HepG2 (cell line): Measurements from ENCODE around the gene FGF19. TPM values are rescaled to one million over a fixed set of nuclear protein-coding genes. Genes with fewer than 3 reads are reported as not detected.

Experiments used
- ATAC-seq: fragments of 200-7000 bp; cut with Tn5 transposase; 3 replicates; pipeline ENCODE4 v1.9.1; 2020; ENCODE audit warnings: mild to moderate bottlenecking, moderate library complexity
- BruUV-seq: library from RNA; stranded (reverse); fragments of 400-500 nt; replicated peaks from 2 replicates; lab custom pipeline; 2021; lab: Mats Ljungman, UMichigan
- CTCF ChIA-PET: fragments of 300-600 bp; formaldehyde crosslinking; extraction: SDS; loops from one replicate; lab custom pipeline; 2021; ENCODE audit warnings: low total read pairs, inconsistent platforms, low intra/inter-chr PET ratio; lab: Yijun Ruan, JAX
- POLR2A ChIA-PET: fragments of 350-600 bp; sonication (Branson Sonifier 250); formaldehyde crosslinking; loops from one replicate; lab custom pipeline; 2020; ENCODE audit warnings: antibody characterized with exemption, inconsistent platforms; lab: Yijun Ruan, JAX
- DNase-seq: peaks from one replicate; pipeline ENCODE4 v3.0.0-alpha.2; 2015; ENCODE audit warnings: low spot score
- FAIRE-seq: peaks from 3 replicates; lab custom pipeline; 2011; peaks lifted over from hg19 to GRCh38; lab: Jason Lieb, UNC
- H2AFZ ChIP-seq: one replicate; pipeline ENCODE4 v1.6.1; 2011; ENCODE audit warnings: low read length, inconsistent platforms
- H3K27ac ChIP-seq: fragments of 300-600 bp; 3 replicates; pipeline ENCODE4 v1.8.0; 2011; ENCODE audit warnings: mixed run types, mild to moderate bottlenecking, mixed read lengths, low read length, inconsistent platforms; ENCODE audit not compliant: insufficient read depth; ENCODE audit errors: extremely low read length
- H3K27me3 ChIP-seq, 2 experiments: fragments of 200-600 bp in 1 of 2; 2 replicates in 1 of 2; 3 replicates in 1 of 2; pipeline versions ENCODE4 v1.6.0 to v1.8.0; 2011; ENCODE audit warnings: low read length in 2 of 2, mild to moderate bottlenecking in 2 of 2, moderate library complexity in 2 of 2, inconsistent platforms in 1 of 2; ENCODE audit not compliant: insufficient read depth in 2 of 2, control insufficient read depth in 1 of 2
- H3K36me3 ChIP-seq, 2 experiments: fragments of 200-600 bp in 1 of 2; replicated peaks in 1 of 2; 2 replicates in 1 of 2; 3 replicates in 1 of 2; pipeline versions ENCODE4 v1.5.1 to v1.8.0; 2011; ENCODE audit warnings: low read length in 2 of 2, inconsistent platforms in 1 of 2; ENCODE audit not compliant: insufficient read depth in 2 of 2, control insufficient read depth in 1 of 2
- H3K4me1 ChIP-seq: 2 replicates; pipeline ENCODE4 v1.5.1; 2012; ENCODE audit warnings: low read length, inconsistent platforms; ENCODE audit not compliant: insufficient read depth
- H3K4me2 ChIP-seq: 2 replicates; pipeline ENCODE4 v1.6.0; 2011; ENCODE audit warnings: low read depth, low read length, inconsistent platforms
- H3K4me3 ChIP-seq, 3 experiments: fragments of 200-600 bp in 1 of 3; sonication (generic), shearing (Covaris generic) in 1 of 3; replicated peaks in 1 of 3; 2 replicates each; pipeline ENCODE4 v1.5.1; 2011 to 2016; ENCODE audit warnings: low read length in 3 of 3, inconsistent platforms in 2 of 3, low read depth in 2 of 3, mild to moderate bottlenecking in 2 of 3, control low read depth in 1 of 3, mixed read lengths in 1 of 3; ENCODE audit not compliant: insufficient read depth in 1 of 3
- H3K79me2 ChIP-seq: one replicate; pipeline ENCODE4 v1.6.1; 2011; ENCODE audit warnings: low read length, inconsistent platforms; ENCODE audit not compliant: insufficient read depth
- H3K9ac ChIP-seq: 2 replicates; pipeline ENCODE4 v1.6.0; 2011; ENCODE audit warnings: mild to moderate bottlenecking, low read depth, low read length, inconsistent platforms; ENCODE audit not compliant: insufficient read depth
- H3K9me3 ChIP-seq: 2 replicates; pipeline ENCODE4 v1.5.1; 2012; ENCODE audit warnings: mild to moderate bottlenecking, low read length
- H4K20me1 ChIP-seq: 2 replicates; pipeline ENCODE4 v1.6.0; 2011; ENCODE audit warnings: inconsistent platforms, mild to moderate bottlenecking, low read length, moderate library complexity; ENCODE audit not compliant: insufficient read depth
- FLYWCH1 ChIP-seq: sonication (generic); formaldehyde crosslinking; IDR thresholded peaks from 2 replicates; pipeline ENCODE4 v1.8.1; 2023; ENCODE audit warnings: mild to moderate bottlenecking, missing genetic modification reagents
- ISL2 ChIP-seq: sonication (generic); formaldehyde crosslinking; IDR thresholded peaks from 2 replicates; pipeline ENCODE4 v1.5.0; 2020; ENCODE audit warnings: missing genetic modification reagents
- SOX13 ChIP-seq, 3 experiments: fragments of 450-650 bp in 1 of 3; sonication (generic) in 1 of 3; formaldehyde crosslinking in 1 of 3; IDR thresholded peaks in 2 of 3; conservative IDR thresholded peaks in 1 of 3; 2 replicates each; pipeline versions ENCODE4 v1.5.0 to v1.6.1; 2016 to 2020; ENCODE audit warnings: antibody characterized with exemption in 1 of 3, mild to moderate bottlenecking in 1 of 3, missing compliant biosample characterization in 1 of 3, missing genetic modification reagents in 1 of 3, moderate library complexity in 1 of 3
- ZEB1 ChIP-seq: IDR thresholded peaks from 2 replicates; pipeline ENCODE4 v1.6.1; 2012; ENCODE audit warnings: mild to moderate bottlenecking, low read depth, inconsistent platforms; ENCODE audit not compliant: insufficient replicate concordance
- ZNF207 ChIP-seq: fragments of 450-650 bp; IDR thresholded peaks from 2 replicates; pipeline ENCODE4 v1.6.1; 2016; ENCODE audit warnings: antibody characterized with exemption, borderline replicate concordance
- WGBS: methylation state at CpG from one replicate; pipeline ENCODE4 v1.1.6; 2017; ENCODE audit warnings: low lambda C conversion rate; 5-methylcytosine and 5-hydroxymethylcytosine counted together
- in situ Hi-C: cut with HindIII; loops from 2 replicates; pipeline ENCODE4 v1.10.0; 2017; ENCODE audit warnings: low pct_unique_long_range_greater_than_20kb; ENCODE audit not compliant: extremely low pct_ligation_motif_present
- intact Hi-C: fragments of 100-400 bp; cut with micrococcal nuclease; formaldehyde crosslinking; loops from one replicate; pipeline ENCODE4 v1.10.0; 2022; ENCODE audit not compliant: unreplicated experiment
- polyA plus RNA-seq, 8 experiments: library from polyadenylated mRNA; depleted of rRNA in 3 of 8; stranded (reverse) in 7 of 8; unstranded in 1 of 8; fragments of >200 nt; fragmentation: Illumina TruSeq in 4 of 8; extraction: Trizol in 4 of 8; gene quantifications; 2 replicates each; pipeline versions ENCODE4 v1.2.1 to v1.2.3, GENCODE V29; 2011 to 2016; ENCODE audit warnings: low read depth in 4 of 8, missing spikeins in 1 of 8, mixed read lengths in 1 of 8; ENCODE audit not compliant: insufficient read depth in 1 of 8
- total RNA-seq, 5 experiments: library from RNA; depleted of rRNA; stranded (reverse); fragments of >200 nt; fragmentation: Illumina TruSeq; extraction: Trizol; gene quantifications; 2 replicates each; pipeline ENCODE4 v1.2.3, GENCODE V29; 2016; ENCODE audit warnings: low read depth in 1 of 5
- TF ChIP-seq, protein P1 (sequence below): sonication (generic); formaldehyde crosslinking; IDR thresholded peaks from 2 replicates; pipeline ENCODE4 v1.5.0; 2020; ENCODE audit warnings: mild to moderate bottlenecking, missing genetic modification reagents
- TF ChIP-seq, protein P2 (sequence below): sonication (generic); formaldehyde crosslinking; IDR thresholded peaks from 2 replicates; pipeline ENCODE4 v1.4.0; 2020; ENCODE audit warnings: missing genetic modification reagents

Gene FGF19
- total and polyA plus RNA-seq, 2 of the 13 experiments (the other 11 are each of a cell fraction or from before 2014, with no cell fraction given), result 0.07 TPM; not detected in 1

DNA sequence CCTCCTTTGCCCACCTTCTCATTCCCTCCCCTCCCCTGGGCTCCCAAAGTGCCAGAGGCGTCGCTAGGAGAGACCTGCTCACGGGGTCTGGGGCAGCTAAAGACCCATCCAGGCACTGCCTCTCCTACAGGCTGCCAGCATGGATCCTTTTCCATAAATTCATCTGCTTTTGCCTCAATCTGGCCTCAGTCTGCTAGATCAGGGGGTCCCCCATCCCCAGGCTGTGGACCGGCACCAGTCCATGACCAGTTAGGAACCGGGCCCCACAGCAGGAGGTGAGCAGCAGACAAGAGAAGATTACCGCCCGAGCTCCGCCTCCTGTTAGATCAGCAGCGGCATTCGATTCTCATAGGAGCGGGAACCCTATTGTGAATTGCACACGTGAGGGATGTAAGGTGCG lies 41.0 kb downstream of the FGF19 start:
- CTCF ChIA-PET, result interaction anchor here (1.7 kb wide), 1 partner anchor 8 kb away, joined by 9 read pairs; no protein-coding TSS in a partner anchor
- no peaks in the 10 kb centered on the region for H3K79me2 ChIP-seq
- FAIRE-seq (no peak), ATAC-seq (no peak), DNase-seq (no peak)
- intact Hi-C loops, result no loop called here
- H3K9ac ChIP-seq, result no peak overlapping the region
- peaks cover 55% of the 10 kb centered on the region for H3K4me1 ChIP-seq
- H4K20me1 ChIP-seq, result no peaks in the 10 kb centered on the region
- H2AFZ ChIP-seq, result no peak overlapping the region
- no TSS peak for BruUV-seq
- H3K36me3 ChIP-seq, result peaks cover 0 to 5% of the 10 kb centered on the region in 2 experiments; a peak in 1 of 5 replicates
- TF ChIP-seq, protein P1, sequence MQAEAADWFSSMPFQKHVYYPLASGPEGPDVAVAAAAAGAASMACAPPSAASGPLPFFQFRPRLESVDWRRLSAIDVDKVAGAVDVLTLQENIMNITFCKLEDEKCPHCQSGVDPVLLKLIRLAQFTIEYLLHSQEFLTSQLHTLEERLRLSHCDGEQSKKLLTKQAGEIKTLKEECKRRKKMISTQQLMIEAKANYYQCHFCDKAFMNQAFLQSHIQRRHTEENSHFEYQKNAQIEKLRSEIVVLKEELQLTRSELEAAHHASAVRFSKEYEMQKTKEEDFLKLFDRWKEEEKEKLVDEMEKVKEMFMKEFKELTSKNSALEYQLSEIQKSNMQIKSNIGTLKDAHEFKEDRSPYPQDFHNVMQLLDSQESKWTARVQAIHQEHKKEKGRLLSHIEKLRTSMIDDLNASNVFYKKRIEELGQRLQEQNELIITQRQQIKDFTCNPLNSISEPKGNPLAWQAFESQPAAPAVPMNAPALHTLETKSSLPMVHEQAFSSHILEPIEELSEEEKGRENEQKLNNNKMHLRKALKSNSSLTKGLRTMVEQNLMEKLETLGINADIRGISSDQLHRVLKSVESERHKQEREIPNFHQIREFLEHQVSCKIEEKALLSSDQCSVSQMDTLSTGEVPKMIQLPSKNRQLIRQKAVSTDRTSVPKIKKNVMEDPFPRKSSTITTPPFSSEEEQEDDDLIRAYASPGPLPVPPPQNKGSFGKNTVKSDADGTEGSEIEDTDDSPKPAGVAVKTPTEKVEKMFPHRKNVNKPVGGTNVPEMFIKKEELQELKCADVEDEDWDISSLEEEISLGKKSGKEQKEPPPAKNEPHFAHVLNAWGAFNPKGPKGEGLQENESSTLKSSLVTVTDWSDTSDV (CRISPR knock-in tag), result no peak
- TF ChIP-seq, protein P2, sequence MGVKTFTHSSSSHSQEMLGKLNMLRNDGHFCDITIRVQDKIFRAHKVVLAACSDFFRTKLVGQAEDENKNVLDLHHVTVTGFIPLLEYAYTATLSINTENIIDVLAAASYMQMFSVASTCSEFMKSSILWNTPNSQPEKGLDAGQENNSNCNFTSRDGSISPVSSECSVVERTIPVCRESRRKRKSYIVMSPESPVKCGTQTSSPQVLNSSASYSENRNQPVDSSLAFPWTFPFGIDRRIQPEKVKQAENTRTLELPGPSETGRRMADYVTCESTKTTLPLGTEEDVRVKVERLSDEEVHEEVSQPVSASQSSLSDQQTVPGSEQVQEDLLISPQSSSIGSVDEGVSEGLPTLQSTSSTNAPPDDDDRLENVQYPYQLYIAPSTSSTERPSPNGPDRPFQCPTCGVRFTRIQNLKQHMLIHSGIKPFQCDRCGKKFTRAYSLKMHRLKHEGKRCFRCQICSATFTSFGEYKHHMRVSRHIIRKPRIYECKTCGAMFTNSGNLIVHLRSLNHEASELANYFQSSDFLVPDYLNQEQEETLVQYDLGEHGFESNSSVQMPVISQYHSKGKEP (CRISPR knock-in tag), result no peak
- TF ChIP-seq FLYWCH1 (CRISPR knock-in tag) (no peak), ISL2 (no peak), SOX13 (IDR thresholded peaks at IDR 0.05) (no peak), SOX13 (CRISPR knock-in tag; conservative IDR thresholded peaks at IDR 0.05 in 1 of 2, IDR thresholded peaks at IDR 0.05 in 1 of 2) (no peak), ZEB1 (no peak), ZNF207 (no peak)
- TF ChIP-seq, all 625 proteins: peak for 0
- H3K4me3 ChIP-seq, result no peak overlapping the region
- no peak overlapping the region for H3K4me2 ChIP-seq
- in situ Hi-C loops, result no loop called here
- H3K27me3 ChIP-seq, result no peaks in the 10 kb centered on the region
- over 99% methylated on average over 13 of the region's 13 CpGs for WGBS
- POLR2A ChIA-PET, result interaction anchor here (1.9 kb wide), 1 partner anchor 12 kb away, joined by 9 read pairs; the partner anchor contains the start of gene LTO1
- H3K27ac ChIP-seq, result no peak overlapping the region
- no peaks in the 10 kb centered on the region for H3K9me3 ChIP-seq
